HG03460 (cell line): ENCODE data around the gene KRT31.
"Not testable (repeated sequence)": the region's sequence is repeated elsewhere in the genome, so short reads cannot be mapped to it uniquely, and the experiment has no call there.

Experiments
- ATAC-seq: cut with Tn5 transposase; IDR thresholded peaks from one replicate; pipeline ENCODE4 v1.9.1; 2021; ENCODE audit not compliant: unreplicated experiment

The KRT31 gene

DNA sequence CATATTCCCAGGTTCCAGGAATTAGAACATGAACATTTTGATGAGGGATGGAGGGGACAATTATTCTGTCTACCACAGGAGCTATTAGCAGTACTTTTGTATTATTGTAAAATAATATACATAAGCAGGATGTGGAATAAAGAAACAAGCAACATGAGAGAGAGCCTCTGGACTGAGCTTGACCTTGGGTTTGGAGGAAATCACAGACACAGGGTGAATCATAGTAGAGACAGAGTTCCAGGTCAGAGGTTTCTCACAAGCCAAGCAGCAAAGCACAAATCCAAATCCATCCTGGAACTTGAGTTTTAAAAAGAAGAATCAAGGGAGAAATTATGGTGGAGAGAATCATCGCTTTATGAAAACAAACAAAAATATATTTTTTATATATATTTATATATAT is 5.1 kb downstream of the KRT31 start:
- no peak for ATAC-seq

DNA sequence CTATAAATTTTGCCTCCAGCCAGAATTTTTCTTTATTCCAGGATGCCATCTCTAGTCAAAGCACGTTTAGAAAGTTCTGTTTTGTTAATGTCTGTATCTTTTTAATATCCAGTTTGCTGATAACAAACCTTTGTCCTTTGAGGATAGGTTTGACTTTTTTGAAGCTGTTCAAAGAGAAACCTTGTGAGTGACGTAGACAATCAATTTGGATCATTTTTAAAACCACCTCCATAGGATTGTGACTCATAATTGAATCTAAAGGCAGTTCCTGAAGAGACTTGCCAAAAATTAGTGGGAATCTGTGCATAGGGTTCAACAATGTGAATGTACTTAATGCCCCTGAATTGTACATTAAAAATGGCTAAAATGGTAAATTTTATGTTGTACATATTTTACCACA is 5.9 kb downstream of the KRT31 start:
- ATAC-seq = no peak

DNA sequence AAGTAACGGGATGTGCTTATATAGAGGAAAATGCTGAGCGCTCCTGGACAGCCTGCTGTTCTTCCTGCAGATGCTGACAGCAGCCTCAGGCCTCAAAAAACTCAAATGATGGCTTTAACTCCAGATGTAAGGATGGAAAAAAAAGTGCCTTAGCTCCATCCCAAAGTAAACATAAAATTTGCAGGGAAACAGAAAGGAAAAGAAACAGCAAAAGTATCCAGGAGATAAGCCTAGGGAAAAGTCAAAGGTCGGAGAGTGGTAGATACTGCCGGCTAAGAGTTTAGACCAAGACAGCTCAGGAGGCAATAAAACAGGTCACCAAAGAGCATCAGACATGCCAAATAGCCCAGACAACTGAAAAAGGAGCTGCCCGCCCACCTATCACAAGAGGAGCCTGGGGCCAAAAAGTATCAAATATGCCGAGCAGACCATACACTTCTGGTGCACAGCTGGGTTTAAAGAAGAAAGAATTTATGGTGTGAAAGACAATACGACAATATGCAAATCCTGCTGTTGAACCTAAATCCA is 6.9 kb downstream of the KRT31 start:
- ATAC-seq = no peak

DNA sequence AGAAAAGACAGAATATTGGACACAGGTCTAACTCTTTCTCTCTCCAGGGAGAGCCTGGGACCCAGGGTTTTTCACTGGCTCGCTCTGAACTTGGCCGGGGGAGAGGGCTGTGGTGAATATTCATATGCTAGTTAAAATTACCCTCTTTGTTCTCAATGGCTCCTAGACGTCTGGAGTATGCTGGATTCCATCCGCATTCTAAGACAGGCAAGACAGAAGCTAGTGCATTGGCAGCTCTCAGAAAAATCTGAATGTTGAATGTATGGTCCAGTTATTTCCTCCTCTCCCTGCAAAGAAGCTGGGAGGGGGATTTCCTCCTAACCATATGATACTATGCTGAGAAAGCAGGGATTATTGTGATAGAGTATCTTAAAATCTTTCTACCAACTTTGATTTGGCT is 9.7 kb downstream of the KRT31 start:
- no peak for ATAC-seq

DNA sequence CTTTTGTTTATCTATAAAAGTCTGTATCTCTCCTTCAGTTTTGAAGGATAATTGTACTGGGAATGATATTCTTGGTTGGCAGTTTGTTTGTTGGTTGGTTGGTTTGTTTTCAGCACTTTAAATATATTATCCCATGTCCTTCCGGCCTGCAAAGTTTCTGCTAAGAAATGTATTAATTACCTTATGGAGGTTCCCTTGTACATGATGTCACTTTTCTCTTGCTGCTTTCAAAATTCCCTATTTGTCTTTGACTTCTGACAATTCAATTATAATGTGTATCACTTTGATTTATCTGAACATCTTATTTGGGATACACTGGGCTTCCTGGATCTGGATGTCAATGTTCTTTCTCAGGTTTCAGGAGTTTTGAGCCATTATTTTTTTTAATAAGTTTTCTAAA is 11.2 kb downstream of the KRT31 start:
- no peak for ATAC-seq

DNA sequence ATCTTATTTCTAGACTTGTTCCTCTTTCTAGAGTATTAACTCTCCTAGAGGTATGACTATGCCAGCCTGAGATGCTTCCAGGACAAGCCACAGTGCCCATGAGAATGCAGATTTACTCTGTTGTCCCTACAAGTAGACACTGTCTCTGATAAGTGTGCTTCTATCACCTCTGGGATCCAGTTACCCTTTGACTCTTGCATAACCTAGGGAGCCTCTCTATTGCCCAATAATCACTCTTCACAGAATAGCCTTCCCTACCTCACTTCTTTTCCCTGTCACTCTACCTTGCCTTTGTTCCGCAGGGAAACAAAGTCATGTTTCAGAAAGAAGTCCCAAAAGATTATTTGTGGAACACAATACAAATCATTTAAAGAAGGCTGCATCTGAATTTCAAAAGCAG is 13.7 kb downstream of the KRT31 start:
- no peak for ATAC-seq

DNA sequence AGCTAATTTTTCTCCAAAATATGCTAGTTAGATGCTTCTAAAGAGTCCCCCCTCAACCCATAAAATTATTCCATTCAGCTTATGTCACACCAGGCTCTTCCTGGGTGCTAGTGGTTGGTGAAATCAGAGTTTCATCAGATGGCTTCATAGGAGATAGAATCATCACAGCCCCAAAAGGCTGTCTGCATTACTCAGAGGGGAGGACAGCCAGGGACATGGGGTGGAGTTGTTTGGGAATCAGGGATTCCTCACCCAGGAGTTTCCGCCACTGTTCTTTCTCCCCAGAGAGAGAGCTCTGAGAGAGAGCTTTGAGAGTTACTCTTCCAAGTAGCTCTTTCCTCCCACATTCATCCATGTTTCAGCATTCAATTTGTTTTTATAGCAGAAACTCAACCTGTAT is 15.0 kb downstream of the KRT31 start:
- ATAC-seq = no peak

DNA sequence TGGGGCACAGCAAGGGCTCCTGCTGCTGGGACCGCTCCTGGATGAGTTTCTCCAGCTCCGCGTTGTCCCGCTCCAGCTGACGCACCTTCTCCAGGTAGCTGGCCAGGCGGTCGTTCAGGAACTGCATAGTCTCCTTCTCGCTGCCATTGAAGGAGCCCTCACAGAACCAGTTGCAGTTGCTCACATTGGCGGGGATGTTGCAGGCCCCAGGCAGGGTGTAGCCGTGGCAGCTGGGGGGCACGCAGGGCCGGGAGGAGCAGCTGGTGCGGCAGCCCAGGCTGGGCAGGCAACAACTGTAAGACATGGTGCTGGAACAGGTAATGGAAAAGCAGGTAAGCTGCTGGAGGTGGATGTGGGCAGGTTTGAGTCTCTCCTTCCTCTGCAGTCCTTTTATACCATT is 15.5 kb downstream of the KRT31 start, which contains the start of gene KRT34:
Gene KRT34 (minus strand): TSS at position 364 of the 400 bp plus-strand sequence. CDS start 60 bp downstream, at position 304.
- not testable (repeated sequence) for ATAC-seq

DNA sequence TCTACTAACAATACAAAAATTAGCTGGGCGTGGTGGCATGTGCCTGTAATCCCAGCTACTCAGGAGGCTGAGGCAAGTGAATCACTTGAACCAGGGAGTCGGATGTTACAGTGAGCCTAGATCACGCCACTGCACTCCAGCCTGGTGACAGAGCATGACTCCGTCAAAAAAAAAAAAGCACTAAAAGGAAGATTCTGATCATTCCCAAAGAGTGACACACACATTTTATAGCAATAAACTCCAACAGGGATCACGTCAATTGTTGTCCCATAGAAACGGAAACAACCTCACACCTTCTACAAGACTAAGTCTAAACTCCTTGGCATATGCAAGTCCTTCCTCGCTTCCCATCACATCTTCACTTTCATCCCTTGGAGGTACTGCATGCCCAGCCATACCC is 17.3 kb downstream of the KRT31 start:
- ATAC-seq = not testable (repeated sequence)

DNA sequence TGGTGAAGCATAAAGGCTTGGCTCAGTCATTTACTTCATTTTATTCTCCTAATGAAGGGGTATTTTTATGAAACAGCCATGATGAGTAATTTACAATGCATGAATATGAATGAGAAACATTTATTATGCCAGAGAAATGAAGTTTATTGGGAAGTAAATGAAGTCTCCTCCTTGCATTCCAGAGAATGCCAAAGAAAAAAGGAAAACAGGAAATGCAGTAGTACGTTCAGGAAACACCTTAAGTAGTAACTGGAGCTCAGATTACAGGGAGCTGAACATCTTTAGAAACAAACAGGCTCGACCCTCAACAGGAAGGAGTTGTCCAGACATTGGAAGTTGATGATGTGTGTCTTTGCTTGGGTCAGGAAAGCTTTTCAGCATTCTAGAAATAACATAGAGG is 19.9 kb downstream of the KRT31 start:
- no peak for ATAC-seq

DNA sequence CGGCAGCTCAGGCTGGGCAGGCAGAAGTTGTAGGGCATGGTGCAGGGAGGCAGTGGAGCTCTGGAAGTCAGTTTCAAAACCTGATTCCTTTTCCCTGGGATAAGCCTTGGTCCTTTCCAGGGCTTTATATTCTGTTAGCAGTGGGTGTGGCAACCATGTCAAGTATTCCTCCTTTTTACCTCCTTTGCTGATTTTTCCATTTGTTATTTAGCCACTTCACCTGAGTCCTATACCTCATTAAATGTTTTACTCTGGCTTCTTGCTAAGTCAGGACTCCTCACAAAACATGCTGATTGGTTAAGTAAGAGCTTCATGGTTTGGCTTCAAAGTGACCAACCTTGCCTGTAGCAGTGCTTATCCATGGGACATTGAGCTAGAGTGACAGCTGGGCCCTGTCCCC is 27.7 kb downstream of the KRT31 start, which contains the start of gene KRT33B:
Gene KRT33B (minus strand): TSS at position 101 of the 400 bp plus-strand sequence. CDS start 63 bp downstream, at position 38.
- ATAC-seq = no peak

DNA sequence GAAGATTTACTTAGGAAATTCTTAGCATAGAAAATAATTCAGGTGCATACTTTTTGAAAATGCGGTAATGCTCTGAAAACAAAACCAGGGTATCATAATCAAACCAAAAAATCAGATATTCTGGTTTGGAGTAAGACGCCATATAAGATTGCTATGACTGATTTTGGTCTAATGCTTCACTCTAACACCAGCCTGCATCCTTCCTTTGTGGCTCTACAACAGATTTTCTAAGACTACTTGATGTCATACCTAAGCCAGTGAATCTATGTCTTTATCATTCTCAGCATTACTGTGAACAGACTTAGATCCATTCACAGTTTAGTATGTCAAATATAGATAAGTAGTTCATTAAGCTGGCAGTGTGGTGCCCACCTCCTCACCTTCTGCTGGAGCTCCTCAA is 28.4 kb downstream of the KRT31 start:
- ATAC-seq = no peak

DNA sequence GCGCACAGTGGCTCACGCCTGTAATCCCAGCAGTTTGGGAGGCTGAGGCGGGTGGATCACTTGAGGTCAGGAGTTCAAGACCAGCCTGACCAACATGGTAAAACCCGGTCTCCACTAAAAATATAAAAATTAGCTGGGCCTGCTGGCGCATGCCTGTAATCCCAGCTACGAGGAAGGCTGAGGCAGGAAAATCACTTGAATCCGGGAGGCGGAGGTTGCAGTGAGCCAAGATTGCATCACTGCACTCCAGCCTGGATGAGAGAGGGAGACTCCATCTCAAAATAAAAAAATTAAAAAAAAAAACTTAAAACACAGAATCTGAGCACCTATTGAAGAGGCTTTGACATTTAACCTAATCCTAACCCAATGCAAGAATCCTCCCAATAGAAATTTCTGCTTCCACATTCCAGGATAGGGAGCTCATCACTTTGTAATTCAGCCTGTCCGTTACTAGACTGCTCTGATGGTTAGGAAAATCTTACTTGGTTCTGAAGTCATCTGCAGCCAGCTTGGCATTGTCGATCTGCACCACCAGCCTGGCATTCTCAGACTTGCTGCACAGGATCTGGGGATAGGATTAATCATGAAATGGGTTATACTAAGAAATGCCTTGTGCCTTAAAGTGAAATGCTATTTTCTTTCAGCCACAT is 29.9 kb downstream of the KRT31 start:
- ATAC-seq = no peak

DNA sequence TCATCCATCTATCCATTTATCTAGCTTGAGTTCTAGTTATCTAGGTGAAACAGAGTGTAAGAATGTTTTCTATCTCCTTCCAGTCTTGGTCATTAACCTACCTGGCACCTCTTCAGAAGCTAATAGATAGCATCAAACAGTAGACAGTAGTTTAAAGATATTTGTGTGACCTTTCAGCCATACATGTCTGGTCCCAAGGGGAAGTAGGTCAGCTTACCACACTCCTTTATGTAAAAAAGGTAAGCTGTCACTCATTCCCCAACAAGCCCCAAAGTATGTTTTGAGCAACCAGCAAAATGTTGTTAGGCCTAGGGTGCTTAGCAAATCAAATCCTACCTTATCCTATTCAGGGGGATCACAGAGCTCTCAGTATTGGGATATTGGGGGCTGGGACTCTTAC is 31.3 kb downstream of the KRT31 start:
- ATAC-seq = no peak

DNA sequence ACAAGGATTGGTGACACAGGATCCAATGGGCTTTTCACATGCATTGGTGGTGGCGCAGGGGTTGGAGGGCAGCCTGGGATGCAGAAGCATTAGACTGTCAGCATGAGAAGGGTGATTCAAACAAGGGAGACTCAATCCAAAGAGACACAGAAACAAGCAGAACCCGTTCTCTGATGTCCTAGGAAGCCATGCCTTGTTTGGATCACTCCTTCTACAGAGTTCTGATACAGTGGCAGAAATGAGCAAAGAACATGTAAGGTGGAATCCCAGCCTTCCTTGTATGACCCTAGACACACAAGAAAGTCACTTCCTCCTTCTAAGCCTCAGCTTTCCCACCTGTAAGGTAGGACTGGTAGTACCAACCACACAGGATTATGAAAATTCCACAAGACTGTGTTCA is 33.5 kb downstream of the KRT31 start:
- no peak for ATAC-seq

DNA sequence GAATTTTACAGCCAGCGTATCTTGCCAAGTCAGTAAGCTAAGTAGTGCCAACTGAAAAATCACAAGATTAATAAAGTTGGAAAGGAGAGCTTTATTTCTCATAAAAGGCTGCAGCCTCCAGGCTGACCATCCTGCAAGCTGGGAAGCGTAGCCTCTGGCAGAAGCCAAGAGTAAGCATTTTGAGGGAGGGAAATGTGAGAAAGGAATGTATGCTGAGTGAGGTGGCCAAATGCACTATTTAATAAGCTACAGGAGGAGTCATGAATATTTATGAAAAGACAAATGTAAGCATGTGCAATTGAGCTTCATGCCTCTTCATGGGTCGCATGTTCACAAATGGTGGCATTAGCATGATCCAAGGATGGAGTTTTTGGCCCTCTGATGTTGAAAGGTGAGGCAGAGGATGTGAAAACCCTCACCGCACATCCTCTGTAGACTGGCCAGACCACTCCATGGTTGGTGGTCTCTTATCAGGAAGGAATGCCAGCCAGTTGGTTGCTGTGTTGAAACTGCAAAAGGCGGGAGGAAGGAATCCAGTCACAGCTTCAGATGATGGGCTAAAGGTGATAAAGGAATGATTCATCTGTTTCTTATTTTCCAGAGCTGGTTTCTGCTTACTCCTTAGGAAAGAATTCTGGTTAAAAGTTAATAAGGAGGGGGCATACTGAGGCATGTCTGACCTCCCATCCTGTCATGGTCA is 37.0 kb downstream of the KRT31 start:
- no peak for ATAC-seq

DNA sequence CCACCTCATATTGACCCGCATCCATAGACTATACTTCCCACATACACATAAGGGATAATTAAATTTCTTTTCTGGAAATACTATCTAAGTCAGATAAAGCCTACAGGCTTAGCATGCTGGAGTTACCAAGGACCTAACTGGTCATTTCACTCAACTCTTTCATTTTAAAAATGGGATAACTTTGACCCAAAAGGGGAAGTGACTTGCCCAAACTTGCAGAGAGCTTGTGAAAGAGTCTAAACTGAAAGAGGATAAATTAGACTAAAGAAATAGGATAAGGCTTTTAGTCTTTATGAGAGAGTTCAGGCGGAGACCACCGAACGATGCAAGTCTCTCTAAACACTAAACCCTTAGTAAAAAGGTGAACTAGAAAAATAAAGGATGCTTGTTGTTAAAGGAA is 42.9 kb downstream of the KRT31 start:
- no peak for ATAC-seq

DNA sequence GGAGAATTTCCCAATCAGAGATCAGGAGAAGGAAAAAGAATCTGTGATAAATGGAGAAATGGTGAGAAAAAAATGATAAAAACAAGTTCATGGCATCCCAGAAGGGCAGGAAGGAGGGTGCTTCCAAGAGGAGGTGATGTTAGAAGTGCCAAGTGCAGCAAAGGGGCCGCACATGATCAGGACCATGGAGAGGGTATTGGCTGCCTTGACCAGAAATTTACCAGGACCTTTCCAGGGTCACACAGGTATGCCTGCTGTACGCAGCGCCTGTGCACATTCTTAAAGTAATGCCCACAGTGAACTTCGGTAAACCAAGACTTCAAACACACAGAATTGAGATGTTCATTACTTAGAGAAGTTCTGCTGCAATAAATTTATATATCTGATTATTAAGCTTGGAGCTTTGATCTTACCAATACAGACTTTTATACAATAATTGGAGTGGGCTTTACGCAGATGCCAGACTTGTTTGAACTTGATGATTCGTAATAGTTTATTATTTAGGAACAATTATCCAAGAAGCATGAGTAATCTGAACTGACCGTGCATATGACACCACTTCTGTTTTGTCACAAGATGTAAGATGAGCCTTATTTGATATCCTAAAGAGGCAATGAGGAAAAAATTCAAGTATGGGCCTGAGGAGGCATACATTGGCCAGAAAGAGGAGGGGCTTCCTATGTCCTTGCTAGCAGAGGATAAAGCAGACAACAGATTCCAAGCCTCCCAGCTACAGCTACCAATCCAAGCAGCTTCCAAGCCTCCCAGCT is 44.6 kb downstream of the KRT31 start:
- ATAC-seq = no peak

DNA sequence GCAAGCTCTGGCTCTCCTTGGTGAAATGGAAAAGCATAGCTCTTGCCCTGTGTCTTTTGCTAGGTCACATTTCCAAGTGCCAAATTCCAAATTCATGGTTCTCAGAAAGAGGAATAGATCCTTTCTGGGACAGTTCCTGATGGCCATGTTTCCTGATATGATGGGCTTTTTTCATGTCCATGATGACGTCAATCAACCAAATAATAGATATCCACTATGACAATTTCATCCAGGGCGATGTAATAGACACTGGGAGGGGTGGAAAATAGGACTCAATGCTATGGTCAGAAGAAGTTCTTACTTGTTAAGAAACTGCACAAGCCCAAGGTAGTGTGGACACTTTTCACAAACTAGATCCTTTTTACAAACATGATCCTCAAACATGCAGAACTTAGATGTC is 46.2 kb downstream of the KRT31 start:
- ATAC-seq = no peak

DNA sequence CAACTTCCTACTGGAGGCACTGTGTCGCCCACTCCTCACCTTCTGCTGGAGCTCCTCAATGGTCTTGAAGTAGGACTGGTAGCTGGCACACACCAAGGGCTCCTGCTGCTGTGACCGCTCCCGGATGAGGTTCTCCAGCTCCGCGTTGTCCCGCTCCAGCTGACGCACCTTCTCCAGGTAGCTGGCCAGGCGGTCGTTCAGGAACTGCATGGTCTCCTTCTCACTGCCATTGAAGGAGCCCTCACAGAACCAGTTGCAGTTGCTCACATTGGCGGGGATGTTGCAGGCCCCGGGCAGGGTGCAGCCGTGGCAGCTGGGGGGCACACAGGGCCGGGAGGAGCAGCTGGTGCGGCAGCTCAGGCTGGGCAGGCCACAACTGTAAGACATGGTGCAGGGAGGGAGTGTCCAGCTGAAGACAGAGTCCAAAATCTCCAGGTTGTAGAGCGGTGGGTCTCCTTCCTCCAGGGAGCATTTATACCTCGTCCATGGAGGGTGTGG is 47.0 kb downstream of the KRT31 start, which contains the start of gene KRT33A:
Gene KRT33A (minus strand): TSS at position 448 of the 498 bp plus-strand sequence. CDS start 61 bp downstream, at position 387.
- ATAC-seq = not testable (repeated sequence)
